ENCODE data around the gene AGPS. TPM values are rescaled to one million over a fixed set of nuclear protein-coding genes. Genes with fewer than 3 reads are reported as not detected.

AGPS gene
- total and polyA plus RNA-seq, 4 donors: 6.3 to 46.9 (median 18.3) TPM

GRCh38 chr2:177383935-177384334, 8.6 kb upstream of the AGPS start:
- no peak overlapping the region for H3K27ac ChIP-seq (ENCODE audit: low read depth in 1 of 2, low read length in 2 of 2)
- no peaks in the 10 kb centered on the region for H3K36me3 ChIP-seq (ENCODE audit: control insufficient read depth in 4 of 4, insufficient read depth in 3 of 4, low read depth in 1 of 4, low read length in 3 of 4)
- peaks cover 0 to 4% (median 0%) of the 10 kb centered on the region in 4 donors for H3K4me1 ChIP-seq (ENCODE audit: control insufficient read depth in 4 of 4, insufficient read depth in 4 of 4, low read length in 3 of 4)
- TF ChIP-seq JUND (IDR thresholded peaks at IDR 0.05): no peak
- TF ChIP-seq HNF4A (conservative IDR thresholded peaks at IDR 0.05): peak in 1 of 2 donors; percentile 22
- TF ChIP-seq FOXA2 (IDR thresholded peaks at IDR 0.05): no peak
- 62% methylated on average over 2 of the region's 2 CpGs for WGBS
- H3K4me3 ChIP-seq (ENCODE audit: low read depth in 1 of 3, low read length in 3 of 3): no peak overlapping the region
- H3K27me3 ChIP-seq (ENCODE audit: control insufficient read depth in 4 of 4, insufficient read depth in 4 of 4, low read length in 3 of 4): no peaks in the 10 kb centered on the region
- no peak for DNase-seq (ENCODE audit: low spot score)
- no peak overlapping the region for H3K9ac ChIP-seq (ENCODE audit: low read depth in 1 of 2, low read length in 2 of 2)
- H3K9me3 ChIP-seq (ENCODE audit: control insufficient read depth in 4 of 4, low read length in 3 of 4): no peaks in the 10 kb centered on the region

DNA sequence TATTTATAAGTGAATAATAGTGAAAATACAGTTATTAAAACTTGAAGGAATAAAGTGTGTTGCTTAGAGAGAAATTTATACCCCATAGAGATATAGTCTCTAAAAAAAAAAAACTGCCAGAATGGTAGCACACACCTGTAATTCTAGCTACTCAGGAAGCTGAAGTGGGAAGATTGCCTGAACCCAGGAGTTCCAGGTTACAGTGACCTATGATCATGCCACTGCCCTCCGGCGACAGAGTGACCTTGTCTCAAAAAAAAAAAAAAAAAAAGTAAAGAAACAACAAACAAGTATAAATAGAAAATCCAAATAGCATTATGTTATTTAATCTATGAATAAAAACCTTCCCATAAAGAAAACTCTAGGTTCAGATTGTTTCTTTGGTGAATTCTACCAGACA, 7.4 kb upstream of the AGPS start:
- 37% methylated on average over 2 of the region's 2 CpGs for WGBS
- Histone ChIP-seq H3K4me1 (ENCODE audit: control insufficient read depth in 4 of 4, insufficient read depth in 4 of 4, low read length in 3 of 4) (peaks cover 0 to 4% (median 0%) of the 10 kb centered on the region in 4 donors), H3K36me3 (ENCODE audit: control insufficient read depth in 4 of 4, insufficient read depth in 3 of 4, low read depth in 1 of 4, low read length in 3 of 4) (no peaks in the 10 kb centered on the region), H3K27me3 (ENCODE audit: control insufficient read depth in 4 of 4, insufficient read depth in 4 of 4, low read length in 3 of 4) (no peaks in the 10 kb centered on the region), H3K9ac (ENCODE audit: low read depth in 1 of 2, low read length in 2 of 2) (no peak overlapping the region), H3K9me3 (ENCODE audit: control insufficient read depth in 4 of 4, low read length in 3 of 4) (no peaks in the 10 kb centered on the region), H3K27ac (ENCODE audit: low read depth in 1 of 2, low read length in 2 of 2) (no peak overlapping the region), H3K4me3 (ENCODE audit: low read depth in 1 of 3, low read length in 3 of 3) (no peak overlapping the region)
- TF ChIP-seq HNF4A (conservative IDR thresholded peaks at IDR 0.05) (peak; percentile 36 to 63), RXRA (IDR thresholded peaks at IDR 0.05) (peak; percentile 18 to 25), EGR1 (IDR thresholded peaks at IDR 0.05; ENCODE audit: low read depth in 2 of 2) (no peak)
- DNase-seq (ENCODE audit: low spot score): no peak

DNA sequence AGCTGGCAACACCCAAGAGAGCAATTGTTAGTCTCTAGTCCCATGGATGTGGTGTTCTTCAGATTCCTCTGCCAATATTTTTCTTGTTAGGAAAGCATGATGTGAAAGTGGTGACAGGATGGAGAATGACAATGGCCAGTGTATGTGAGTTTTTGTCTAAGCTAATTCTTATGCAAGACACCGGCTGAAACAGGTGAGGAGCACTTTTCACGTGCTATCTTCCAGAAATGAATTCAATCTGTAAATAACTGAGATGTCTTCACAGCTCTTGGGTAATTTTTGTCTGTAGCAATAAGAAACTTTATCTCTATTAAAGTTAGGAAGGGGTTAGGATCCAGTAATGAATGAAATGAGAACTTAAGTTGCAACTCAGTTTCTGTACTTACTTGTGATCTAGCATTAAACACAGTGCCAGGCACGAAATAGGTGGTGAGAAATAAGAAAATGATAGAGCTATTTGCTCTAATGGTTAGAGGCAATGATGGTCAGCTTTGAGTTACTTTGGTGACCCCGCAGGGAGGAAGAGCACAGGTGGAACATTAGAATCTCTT, 676 bp upstream of the AGPS start:
- Histone ChIP-seq H3K27me3 (ENCODE audit: control insufficient read depth in 4 of 4, insufficient read depth in 4 of 4, low read length in 3 of 4) (no peaks in the 10 kb centered on the region), H3K9me3 (ENCODE audit: control insufficient read depth in 4 of 4, low read length in 3 of 4) (no peaks in the 10 kb centered on the region), H3K4me3 (ENCODE audit: low read depth in 1 of 3, low read length in 3 of 3) (peak overlapping the region; percentile 90 to 97 (median 92)), H3K27ac (ENCODE audit: low read depth in 1 of 2, low read length in 2 of 2) (peak overlapping the region in 1 of 2 donors; percentile 87), H3K36me3 (ENCODE audit: control insufficient read depth in 4 of 4, insufficient read depth in 3 of 4, low read depth in 1 of 4, low read length in 3 of 4) (no peaks in the 10 kb centered on the region), H3K9ac (ENCODE audit: low read depth in 1 of 2, low read length in 2 of 2) (peak overlapping the region in 1 of 2 donors; percentile 73), H3K4me1 (ENCODE audit: control insufficient read depth in 4 of 4, insufficient read depth in 4 of 4, low read length in 3 of 4) (peaks cover 5 to 46% (median 35%) of the 10 kb centered on the region in 4 donors)
- TF ChIP-seq YY1 (IDR thresholded peaks at IDR 0.05): no peak
- TF ChIP-seq FOXA2 (IDR thresholded peaks at IDR 0.05): no peak
- TF ChIP-seq NR2F2 (IDR thresholded peaks at IDR 0.05): no peak
- no peak for TF ChIP-seq ZBTB33 (IDR thresholded peaks at IDR 0.05)
- no peak for TF ChIP-seq RXRA (IDR thresholded peaks at IDR 0.05)
- TF ChIP-seq HNF4G (IDR thresholded peaks at IDR 0.05): no peak
- no peak for TF ChIP-seq HNF4A (conservative IDR thresholded peaks at IDR 0.05)
- TF ChIP-seq CTCF (IDR thresholded peaks at IDR 0.05; ENCODE audit: low read depth, low read length, missing input control): no peak
- no peak for TF ChIP-seq MAX (IDR thresholded peaks at IDR 0.05)
- TF ChIP-seq RAD21 (IDR thresholded peaks at IDR 0.05): no peak
- TF ChIP-seq, protein P1, sequence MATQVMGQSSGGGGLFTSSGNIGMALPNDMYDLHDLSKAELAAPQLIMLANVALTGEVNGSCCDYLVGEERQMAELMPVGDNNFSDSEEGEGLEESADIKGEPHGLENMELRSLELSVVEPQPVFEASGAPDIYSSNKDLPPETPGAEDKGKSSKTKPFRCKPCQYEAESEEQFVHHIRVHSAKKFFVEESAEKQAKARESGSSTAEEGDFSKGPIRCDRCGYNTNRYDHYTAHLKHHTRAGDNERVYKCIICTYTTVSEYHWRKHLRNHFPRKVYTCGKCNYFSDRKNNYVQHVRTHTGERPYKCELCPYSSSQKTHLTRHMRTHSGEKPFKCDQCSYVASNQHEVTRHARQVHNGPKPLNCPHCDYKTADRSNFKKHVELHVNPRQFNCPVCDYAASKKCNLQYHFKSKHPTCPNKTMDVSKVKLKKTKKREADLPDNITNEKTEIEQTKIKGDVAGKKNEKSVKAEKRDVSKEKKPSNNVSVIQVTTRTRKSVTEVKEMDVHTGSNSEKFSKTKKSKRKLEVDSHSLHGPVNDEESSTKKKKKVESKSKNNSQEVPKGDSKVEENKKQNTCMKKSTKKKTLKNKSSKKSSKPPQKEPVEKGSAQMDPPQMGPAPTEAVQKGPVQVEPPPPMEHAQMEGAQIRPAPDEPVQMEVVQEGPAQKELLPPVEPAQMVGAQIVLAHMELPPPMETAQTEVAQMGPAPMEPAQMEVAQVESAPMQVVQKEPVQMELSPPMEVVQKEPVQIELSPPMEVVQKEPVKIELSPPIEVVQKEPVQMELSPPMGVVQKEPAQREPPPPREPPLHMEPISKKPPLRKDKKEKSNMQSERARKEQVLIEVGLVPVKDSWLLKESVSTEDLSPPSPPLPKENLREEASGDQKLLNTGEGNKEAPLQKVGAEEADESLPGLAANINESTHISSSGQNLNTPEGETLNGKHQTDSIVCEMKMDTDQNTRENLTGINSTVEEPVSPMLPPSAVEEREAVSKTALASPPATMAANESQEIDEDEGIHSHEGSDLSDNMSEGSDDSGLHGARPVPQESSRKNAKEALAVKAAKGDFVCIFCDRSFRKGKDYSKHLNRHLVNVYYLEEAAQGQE (IDR thresholded peaks at IDR 0.05): no peak
- no peak for TF ChIP-seq TAF1 (conservative IDR thresholded peaks at IDR 0.05)
- no peak for TF ChIP-seq GABPA (IDR thresholded peaks at IDR 0.05 in 1 of 2, conservative IDR thresholded peaks at IDR 0.05 in 1 of 2)
- WGBS: 41% methylated on average over 4 of the region's 4 CpGs
- DNase-seq (ENCODE audit: low spot score): no peak
